Left ventricle myocardium inferior (tissue), 1 donor: ENCODE results near the gene PODXL2. TPM values are rescaled to one million over a fixed set of nuclear protein-coding genes. Genes with fewer than 3 reads are reported as not detected.

Experiments used
- DNase-seq: peaks from one replicate; pipeline ENCODE4 v3.0.0-alpha.2; 2020
- H3K27ac ChIP-seq: fragments of 200-600 bp; replicated peaks from 2 replicates; pipeline ENCODE4 v1.8.0; 2021
- H3K27me3 ChIP-seq: fragments of 200-600 bp; 2 replicates; pipeline ENCODE4 v1.8.0; 2021; ENCODE audit warnings: low read depth
- H3K36me3 ChIP-seq: fragments of 200-600 bp; 2 replicates; pipeline ENCODE4 v1.8.0; 2021
- H3K4me1 ChIP-seq: fragments of 200-600 bp; 2 replicates; pipeline ENCODE4 v1.8.0; 2021
- H3K4me3 ChIP-seq: fragments of 200-600 bp; 2 replicates; pipeline ENCODE4 v1.8.0; 2021; ENCODE audit warnings: mild to moderate bottlenecking, moderate library complexity
- H3K9me3 ChIP-seq: fragments of 200-600 bp; replicated peaks from 2 replicates; pipeline ENCODE4 v1.8.0; 2021
- CTCF ChIP-seq: fragments of 200-600 bp; IDR thresholded peaks from 2 replicates; pipeline ENCODE4 v1.8.0; 2021; ENCODE audit warnings: antibody characterized with exemption, mild to moderate bottlenecking, borderline replicate concordance
- intact Hi-C: fragments of 100-400 bp; cut with micrococcal nuclease; formaldehyde crosslinking; loops from one replicate; pipeline ENCODE4 v1.11.0; 2022
- total RNA-seq: library from RNA; stranded (reverse); fragmentation: NEBNext Ultra II Directional; extraction: Animal tissue kit (Norgen Biotek cat#: 25700); gene quantifications from one replicate; pipeline ENCODE4 v1.2.1, GENCODE V29; 2021
- donor health status: DM: no; HTN: yes; CAD: no; lungs with severe emphysema.

Gene PODXL2
- total RNA-seq, 1 donor from 2014 or later: 1.7 TPM

- TF ChIP-seq CTCF: no peak
- peaks cover 56% of the 10 kb centered on the region for H3K4me1 ChIP-seq
- peak overlapping the region; percentile 96 for H3K27ac ChIP-seq
- H3K27me3 ChIP-seq: no peaks in the 10 kb centered on the region
- intact Hi-C loops: no loop called here
- peaks cover 21% of the 10 kb centered on the region for H3K36me3 ChIP-seq
- DNase-seq: peak; percentile 7
- H3K4me3 ChIP-seq: no peak overlapping the region
- no peaks in the 10 kb centered on the region for H3K9me3 ChIP-seq
These were observed 60.4 kb downstream of the PODXL2 start for GRCh38 chr3:127689266-127689860.

- intact Hi-C loops: loop anchor here (10.0 kb wide), 1 partner anchor 55 kb away; no protein-coding TSS in a partner anchor
- H3K27me3 ChIP-seq: no peaks in the 10 kb centered on the region
- TF ChIP-seq CTCF: no peak
- no peaks in the 10 kb centered on the region for H3K9me3 ChIP-seq
- H3K4me3 ChIP-seq: no peak overlapping the region
- peaks cover 64% of the 10 kb centered on the region for H3K4me1 ChIP-seq
- H3K27ac ChIP-seq: peak overlapping the region; percentile 96
- H3K36me3 ChIP-seq: peaks cover 26% of the 10 kb centered on the region
- peak; percentile 14 for DNase-seq
These were observed 61.1 kb downstream of the PODXL2 start for GRCh38 chr3:127690106-127690505.

- DNase-seq: peak; percentile 27
- Histone ChIP-seq H3K9me3 (no peaks in the 10 kb centered on the region), H3K4me3 (no peak overlapping the region), H3K27ac (peak overlapping the region; percentile 96), H3K36me3 (peaks cover 26% of the 10 kb centered on the region), H3K27me3 (no peaks in the 10 kb centered on the region), H3K4me1 (peaks cover 71% of the 10 kb centered on the region)
- intact Hi-C loops: loop anchor here (10.0 kb wide), 1 partner anchor 54 kb away; no protein-coding TSS in a partner anchor
- TF ChIP-seq CTCF: peak; percentile 66
These were observed 62.0 kb downstream of the PODXL2 start for GRCh38 chr3:127690823-127691452.

- intact Hi-C loops: loop anchor here (10.0 kb wide), 1 partner anchor 53 kb away; no protein-coding TSS in a partner anchor
- DNase-seq: no peak
- Histone ChIP-seq H3K36me3 (peaks cover 26% of the 10 kb centered on the region), H3K4me1 (peaks cover 77% of the 10 kb centered on the region), H3K27me3 (no peaks in the 10 kb centered on the region), H3K27ac (peak overlapping the region; percentile 96), H3K4me3 (no peak overlapping the region), H3K9me3 (no peaks in the 10 kb centered on the region)
- TF ChIP-seq CTCF: no peak
These were observed 62.5 kb downstream of the PODXL2 start for GRCh38 chr3:127691489-127691888.

- DNase-seq: peak; percentile 5
- H3K27me3 ChIP-seq: no peaks in the 10 kb centered on the region
- peaks cover 82% of the 10 kb centered on the region for H3K4me1 ChIP-seq
- H3K4me3 ChIP-seq: no peak overlapping the region
- H3K9me3 ChIP-seq: no peaks in the 10 kb centered on the region
- H3K36me3 ChIP-seq: peaks cover 26% of the 10 kb centered on the region
- peak overlapping the region; percentile 96 for H3K27ac ChIP-seq
- TF ChIP-seq CTCF: no peak
- intact Hi-C loops: loop anchor here (10.0 kb wide), 1 partner anchor 53 kb away; no protein-coding TSS in a partner anchor
These were observed 63.0 kb downstream of the PODXL2 start for GRCh38 chr3:127691974-127692373.
